CD14-positive monocyte (primary cell): Measurements from ENCODE around the gene RASAL3. TPM values are rescaled to one million over a fixed set of nuclear protein-coding genes. Genes with fewer than 3 reads are reported as not detected.

Experiments
- DNase-seq, 3 donors: peaks; one replicate each; pipeline ENCODE4 v3.0.0-alpha.2; 2011 to 2022
- H2AFZ ChIP-seq: 2 replicates; pipeline ENCODE4 v1.6.0; 2012; ENCODE audit warnings: mild to moderate bottlenecking, low read depth, low read length, inconsistent platforms; ENCODE audit not compliant: insufficient read depth, poor library complexity, severe bottlenecking
- H3K27ac ChIP-seq, 2 donors: 1 replicate in 1 of 2; 2 replicates in 1 of 2; pipeline ENCODE4 v1.5.1; 2012 to 2013; ENCODE audit warnings: low read length in 2 of 2, control low read depth in 1 of 2, inconsistent platforms in 1 of 2, low read depth in 1 of 2, mild to moderate bottlenecking in 1 of 2
- H3K27me3 ChIP-seq, 2 donors: one replicate each; pipeline versions ENCODE4 v1.6.0 to v1.6.1; 2011 to 2013; ENCODE audit warnings: low read length in 2 of 2; ENCODE audit not compliant: control insufficient read depth in 2 of 2, insufficient read depth in 2 of 2
- H3K36me3 ChIP-seq, 2 donors: replicated peaks in 1 of 2; 1 replicate in 1 of 2; 2 replicates in 1 of 2; pipeline versions ENCODE4 v1.5.1 to v1.6.1; 2012 to 2013; ENCODE audit warnings: low read length in 2 of 2, control low read depth in 1 of 2, inconsistent platforms in 1 of 2, mild to moderate bottlenecking in 1 of 2; ENCODE audit not compliant: insufficient read depth in 2 of 2, control insufficient read depth in 1 of 2
- H3K4me1 ChIP-seq, 2 donors: 1 replicate in 1 of 2; 2 replicates in 1 of 2; pipeline versions ENCODE4 v1.5.1 to v1.6.1; 2012 to 2013; ENCODE audit warnings: low read length in 2 of 2, control low read depth in 1 of 2, inconsistent platforms in 1 of 2, mild to moderate bottlenecking in 1 of 2, moderate library complexity in 1 of 2; ENCODE audit not compliant: insufficient read depth in 2 of 2, control insufficient read depth in 1 of 2
- H3K4me2 ChIP-seq: replicated peaks from 2 replicates; pipeline ENCODE3; 2012; ENCODE audit warnings: low read length, moderate library complexity, mild to moderate bottlenecking; ENCODE audit not compliant: poor library complexity, severe bottlenecking; ENCODE audit errors: extremely low read depth
- H3K4me3 ChIP-seq, 3 experiments: fragments of 200-600 bp in 1 of 3; sonication (generic) in 1 of 3; replicated peaks in 1 of 3; 1 replicate in 2 of 3; 2 replicates in 1 of 3; pipeline ENCODE4 v1.5.1; 2011 to 2013; ENCODE audit warnings: low read length in 3 of 3, mild to moderate bottlenecking in 3 of 3, control low read depth in 2 of 3, low read depth in 2 of 3, inconsistent platforms in 1 of 3, moderate library complexity in 1 of 3
- H3K79me2 ChIP-seq: 2 replicates; pipeline ENCODE4 v1.6.0; 2012; ENCODE audit warnings: mild to moderate bottlenecking, control low read depth, inconsistent platforms, low read length, moderate library complexity; ENCODE audit not compliant: insufficient read depth
- H3K9ac ChIP-seq: 2 replicates; pipeline ENCODE4 v1.6.0; 2017; ENCODE audit warnings: low read length, mild to moderate bottlenecking; ENCODE audit not compliant: insufficient read depth, poor library complexity, severe bottlenecking
- H3K9me3 ChIP-seq, 2 donors: replicated peaks in 1 of 2; 1 replicate in 1 of 2; 2 replicates in 1 of 2; pipeline versions ENCODE4 v1.5.1 to v1.6.1; 2012 to 2013; ENCODE audit warnings: low read length in 2 of 2, control low read depth in 1 of 2; ENCODE audit not compliant: control insufficient read depth in 1 of 2, insufficient read depth in 1 of 2
- H4K20me1 ChIP-seq: 2 replicates; pipeline ENCODE4 v1.6.0; 2012; ENCODE audit warnings: mild to moderate bottlenecking, low read length, control low read depth, moderate library complexity; ENCODE audit not compliant: insufficient read depth
- H3K27ac Mint-ChIP-seq, 7 donors: one replicate each; pipeline ENCODE4 v1.8.0; 2020; ENCODE audit warnings: mild to moderate bottlenecking in 7 of 7, mixed read lengths in 7 of 7, moderate library complexity in 6 of 7, inconsistent platforms in 2 of 7
- H3K27me3 Mint-ChIP-seq, 3 donors: one replicate each; pipeline ENCODE4 v1.8.0; 2021 to 2022; ENCODE audit warnings: low read depth in 3 of 3, mild to moderate bottlenecking in 3 of 3, mixed read lengths in 3 of 3, moderate library complexity in 3 of 3, inconsistent platforms in 1 of 3
- H3K36me3 Mint-ChIP-seq, 2 donors: one replicate each; pipeline ENCODE4 v1.8.0; 2020; ENCODE audit warnings: mixed read lengths in 2 of 2, inconsistent platforms in 1 of 2, mild to moderate bottlenecking in 1 of 2
- H3K4me1 Mint-ChIP-seq: one replicate; pipeline ENCODE4 v1.8.0; 2020; ENCODE audit warnings: mild to moderate bottlenecking, mixed read lengths
- H3K4me3 Mint-ChIP-seq, 2 donors: one replicate each; pipeline ENCODE4 v1.8.0; 2020; ENCODE audit warnings: mild to moderate bottlenecking in 2 of 2, mixed read lengths in 2 of 2, moderate library complexity in 1 of 2
- H3K9me3 Mint-ChIP-seq, 7 donors: one replicate each; pipeline ENCODE4 v1.8.0; 2020 to 2022; ENCODE audit warnings: mixed read lengths in 7 of 7, mild to moderate bottlenecking in 6 of 7, moderate library complexity in 6 of 7, inconsistent platforms in 2 of 7
- WGBS: methylation state at CpG from one replicate; pipeline ENCODE4 v1.1.5; 2013; ENCODE audit warnings: missing lambda C conversion rate; ENCODE audit not compliant: insufficient coverage; 5-methylcytosine and 5-hydroxymethylcytosine counted together
- intact Hi-C, 2 donors: fragments of 100-400 bp; cut with micrococcal nuclease; formaldehyde crosslinking; loops; one replicate each; pipeline versions ENCODE4 v1.15.0 to v1.15.1; 2023
- polyA plus RNA-seq, 3 donors: library from polyadenylated mRNA; depleted of rRNA in 1 of 3; unstranded in 2 of 3; stranded (reverse) in 1 of 3; fragments of 300-500 nt in 2 of 3; fragments of >200 nt in 1 of 3; fragmentation: Illumina TruSeq in 2 of 3; gene quantifications; 1 replicate in 2 of 3; 2 replicates in 1 of 3; pipeline ENCODE4 v1.2.3, GENCODE V29; 2012 to 2021
- TF ChIP-seq, protein P1 (sequence below): fragments of 200-600 bp; IDR thresholded peaks from one replicate; pipeline ENCODE4 v1.8.0; 2022; ENCODE audit warnings: antibody characterized with exemption, mild to moderate bottlenecking

Gene RASAL3
- polyA plus RNA-seq, 3 donors: 4.5 to 45.4 (median 13.6) TPM

DNA sequence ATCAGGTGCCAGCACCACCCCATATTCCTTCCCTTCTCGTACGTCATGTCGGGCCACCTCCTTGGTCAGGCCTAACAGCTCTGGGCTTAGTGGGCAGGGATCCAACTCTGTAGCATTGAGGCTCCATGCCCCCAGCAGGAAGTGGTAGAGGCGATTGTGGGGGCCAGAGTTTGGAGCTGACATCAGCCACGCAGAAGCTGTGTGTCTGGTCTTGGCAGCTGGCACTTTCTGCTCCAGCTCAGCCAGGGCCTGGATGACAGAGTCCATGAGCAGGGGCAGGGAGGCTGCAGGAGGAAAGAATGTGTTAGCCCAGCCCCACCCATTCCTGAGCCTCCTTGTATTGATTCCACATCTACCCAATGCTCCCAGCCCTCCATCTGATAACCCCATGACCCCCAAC is 12.0 kb upstream of the RASAL3 start:
- H3K4me2 ChIP-seq: no peak overlapping the region
- H3K9ac ChIP-seq: no peak overlapping the region
- no peak overlapping the region for H3K27ac ChIP-seq
- Mint-ChIP-seq H3K27ac (no peak overlapping the region), H3K4me1 (peaks cover 4% of the 10 kb centered on the region), H3K27me3 (peaks cover 4 to 12% (median 6%) of the 10 kb centered on the region in 3 donors), H3K36me3 (no peaks in the 10 kb centered on the region), H3K9me3 (peaks cover 0 to 12% (median 3%) of the 10 kb centered on the region in 7 donors), H3K4me3 (no peak overlapping the region)
- WGBS: 12% methylated on average over 5 of the region's 5 CpGs
- H3K4me3 ChIP-seq: no peak overlapping the region
- H3K9me3 ChIP-seq: peaks cover 0 to 6% of the 10 kb centered on the region in 2 donors
- no peaks in the 10 kb centered on the region for H3K79me2 ChIP-seq
- no peaks in the 10 kb centered on the region for H4K20me1 ChIP-seq
- TF ChIP-seq, protein P1, sequence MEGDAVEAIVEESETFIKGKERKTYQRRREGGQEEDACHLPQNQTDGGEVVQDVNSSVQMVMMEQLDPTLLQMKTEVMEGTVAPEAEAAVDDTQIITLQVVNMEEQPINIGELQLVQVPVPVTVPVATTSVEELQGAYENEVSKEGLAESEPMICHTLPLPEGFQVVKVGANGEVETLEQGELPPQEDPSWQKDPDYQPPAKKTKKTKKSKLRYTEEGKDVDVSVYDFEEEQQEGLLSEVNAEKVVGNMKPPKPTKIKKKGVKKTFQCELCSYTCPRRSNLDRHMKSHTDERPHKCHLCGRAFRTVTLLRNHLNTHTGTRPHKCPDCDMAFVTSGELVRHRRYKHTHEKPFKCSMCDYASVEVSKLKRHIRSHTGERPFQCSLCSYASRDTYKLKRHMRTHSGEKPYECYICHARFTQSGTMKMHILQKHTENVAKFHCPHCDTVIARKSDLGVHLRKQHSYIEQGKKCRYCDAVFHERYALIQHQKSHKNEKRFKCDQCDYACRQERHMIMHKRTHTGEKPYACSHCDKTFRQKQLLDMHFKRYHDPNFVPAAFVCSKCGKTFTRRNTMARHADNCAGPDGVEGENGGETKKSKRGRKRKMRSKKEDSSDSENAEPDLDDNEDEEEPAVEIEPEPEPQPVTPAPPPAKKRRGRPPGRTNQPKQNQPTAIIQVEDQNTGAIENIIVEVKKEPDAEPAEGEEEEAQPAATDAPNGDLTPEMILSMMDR: no peak
- no peak for DNase-seq
- no peak overlapping the region for H2AFZ ChIP-seq
- peaks cover 0 to 2% of the 10 kb centered on the region in 2 donors for H3K27me3 ChIP-seq
- H3K36me3 ChIP-seq: no peaks in the 10 kb centered on the region
- intact Hi-C loops: loop anchor here in 1 of 2 donors (10.0 kb wide), 1 partner anchor 78 kb away; no protein-coding TSS in a partner anchor
- no peaks in the 10 kb centered on the region for H3K4me1 ChIP-seq

DNA sequence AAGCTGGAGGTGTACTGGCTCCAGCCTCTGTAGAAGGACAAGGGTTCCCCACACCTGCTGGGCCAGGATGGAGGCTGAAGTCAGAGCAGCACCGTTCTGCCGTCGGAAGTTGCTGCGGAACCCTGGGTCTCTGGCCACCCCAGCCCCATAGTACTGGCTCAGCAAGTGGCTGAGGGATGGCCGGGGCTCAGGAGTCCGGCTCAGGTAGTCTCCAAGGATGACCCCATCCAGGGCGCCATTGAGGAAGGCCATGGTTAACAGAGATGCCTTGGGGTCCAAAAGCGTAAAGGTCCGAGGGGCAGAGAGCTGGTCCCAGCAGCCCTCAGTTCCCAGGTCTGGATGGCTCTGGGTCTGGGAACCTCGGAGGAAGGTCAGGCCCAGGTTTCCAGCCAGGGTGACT is 11.3 kb upstream of the RASAL3 start:
- Histone ChIP-seq H4K20me1 (no peaks in the 10 kb centered on the region), H3K36me3 (no peaks in the 10 kb centered on the region), H3K27ac (no peak overlapping the region), H3K9me3 (peaks cover 0 to 6% of the 10 kb centered on the region in 2 donors), H3K9ac (no peak overlapping the region), H3K27me3 (peaks cover 0 to 2% of the 10 kb centered on the region in 2 donors), H3K4me1 (no peaks in the 10 kb centered on the region), H3K4me3 (no peak overlapping the region), H2AFZ (no peak overlapping the region), H3K79me2 (no peaks in the 10 kb centered on the region), H3K4me2 (no peak overlapping the region)
- Mint-ChIP-seq H3K27ac (no peak overlapping the region), H3K4me3 (no peak overlapping the region), H3K36me3 (no peaks in the 10 kb centered on the region), H3K4me1 (peaks cover 4% of the 10 kb centered on the region), H3K9me3 (peaks cover 0 to 14% (median 3%) of the 10 kb centered on the region in 7 donors), H3K27me3 (peaks cover 7 to 15% (median 10%) of the 10 kb centered on the region in 3 donors)
- TF ChIP-seq, protein P1: no peak
- WGBS: 96% methylated on average over 10 of the region's 10 CpGs
- intact Hi-C loops: loop anchor here in 1 of 2 donors (10.0 kb wide), 1 partner anchor 79 kb away; no protein-coding TSS in a partner anchor
- DNase-seq: no peak
